ENCODE measurements around the gene TEX52.

TEX52 gene

DNA sequence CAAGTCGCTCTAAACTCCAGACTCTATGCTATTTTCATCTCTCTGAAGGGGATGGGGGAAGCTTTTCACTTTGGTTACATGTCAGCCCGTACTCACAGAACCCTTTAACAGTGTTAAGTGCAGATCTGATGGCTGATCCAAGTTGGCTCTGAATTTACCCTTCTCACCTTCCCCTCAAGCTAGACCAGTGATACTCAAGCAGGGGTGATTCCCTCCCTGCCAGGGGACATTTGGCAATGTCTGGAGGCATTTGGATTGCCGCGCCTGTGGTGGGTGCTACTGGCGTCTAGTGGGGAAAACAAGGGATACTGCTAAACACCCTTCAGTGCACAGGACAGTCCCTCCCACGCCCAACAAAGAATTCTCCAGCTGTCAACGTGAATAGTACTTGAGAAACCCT is 6.0 kb upstream of the TEX52 start:
- H3K4me3 ChIP-seq (ENCODE audit: low read length), result no peak overlapping the region
- TF ChIP-seq, protein P1, sequence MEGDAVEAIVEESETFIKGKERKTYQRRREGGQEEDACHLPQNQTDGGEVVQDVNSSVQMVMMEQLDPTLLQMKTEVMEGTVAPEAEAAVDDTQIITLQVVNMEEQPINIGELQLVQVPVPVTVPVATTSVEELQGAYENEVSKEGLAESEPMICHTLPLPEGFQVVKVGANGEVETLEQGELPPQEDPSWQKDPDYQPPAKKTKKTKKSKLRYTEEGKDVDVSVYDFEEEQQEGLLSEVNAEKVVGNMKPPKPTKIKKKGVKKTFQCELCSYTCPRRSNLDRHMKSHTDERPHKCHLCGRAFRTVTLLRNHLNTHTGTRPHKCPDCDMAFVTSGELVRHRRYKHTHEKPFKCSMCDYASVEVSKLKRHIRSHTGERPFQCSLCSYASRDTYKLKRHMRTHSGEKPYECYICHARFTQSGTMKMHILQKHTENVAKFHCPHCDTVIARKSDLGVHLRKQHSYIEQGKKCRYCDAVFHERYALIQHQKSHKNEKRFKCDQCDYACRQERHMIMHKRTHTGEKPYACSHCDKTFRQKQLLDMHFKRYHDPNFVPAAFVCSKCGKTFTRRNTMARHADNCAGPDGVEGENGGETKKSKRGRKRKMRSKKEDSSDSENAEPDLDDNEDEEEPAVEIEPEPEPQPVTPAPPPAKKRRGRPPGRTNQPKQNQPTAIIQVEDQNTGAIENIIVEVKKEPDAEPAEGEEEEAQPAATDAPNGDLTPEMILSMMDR (conservative IDR thresholded peaks at IDR 0.05; ENCODE audit: low read depth, low read length), result no peak
- no peak for DNase-seq (ENCODE audit: low read depth)

DNA sequence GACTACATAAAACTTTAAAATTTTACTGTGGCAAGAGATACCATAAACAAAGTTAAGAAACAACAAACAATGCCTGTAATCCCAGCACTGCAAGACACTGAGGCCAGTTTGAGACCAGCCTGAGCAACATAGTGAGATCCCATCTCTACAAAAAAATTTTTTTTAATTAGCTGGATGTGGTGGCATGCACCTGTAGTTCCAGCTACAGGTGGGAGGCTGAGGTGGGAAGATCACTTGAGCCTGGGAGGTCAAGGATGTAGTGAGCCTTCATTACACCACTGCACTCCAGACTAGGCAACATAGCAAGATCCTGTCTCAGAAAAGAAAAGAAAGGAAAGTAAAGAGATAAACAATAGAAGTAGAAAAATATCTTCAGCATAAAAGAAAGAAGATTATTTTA is 3.3 kb upstream of the TEX52 start:
- no peak for DNase-seq (ENCODE audit: low read depth)
- no peak overlapping the region for H3K4me3 ChIP-seq (ENCODE audit: low read length)
- TF ChIP-seq, protein P1 (conservative IDR thresholded peaks at IDR 0.05; ENCODE audit: low read depth, low read length), result no peak

DNA sequence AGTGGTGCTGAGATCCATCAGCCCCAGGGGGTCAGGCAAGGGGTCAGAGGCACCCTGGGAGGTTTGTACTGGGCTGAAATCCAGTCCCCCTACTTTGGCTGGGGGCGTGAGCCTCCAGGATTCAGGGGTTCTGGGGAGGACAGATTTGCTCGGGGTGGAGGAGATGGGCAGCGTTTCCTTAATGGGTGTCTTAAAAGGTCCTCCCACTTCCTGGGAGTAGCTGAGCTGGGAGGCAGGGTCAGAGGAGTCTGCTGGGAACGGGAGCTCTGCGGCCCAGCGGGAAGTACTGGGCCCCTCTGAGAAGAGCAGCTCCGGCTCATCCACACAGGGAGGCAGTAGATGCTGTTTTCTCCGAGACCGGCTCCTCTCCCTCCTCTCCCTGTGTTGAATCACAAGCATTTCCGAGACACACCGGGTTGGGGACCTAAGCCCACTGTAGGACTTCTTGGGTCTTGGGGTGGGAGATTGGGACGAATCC is 2.1 kb upstream of the TEX52 start:
- no peak overlapping the region for H3K4me3 ChIP-seq (ENCODE audit: low read length)
- TF ChIP-seq, protein P1 (conservative IDR thresholded peaks at IDR 0.05; ENCODE audit: low read depth, low read length), result no peak
- DNase-seq (ENCODE audit: low read depth), result no peak

DNA sequence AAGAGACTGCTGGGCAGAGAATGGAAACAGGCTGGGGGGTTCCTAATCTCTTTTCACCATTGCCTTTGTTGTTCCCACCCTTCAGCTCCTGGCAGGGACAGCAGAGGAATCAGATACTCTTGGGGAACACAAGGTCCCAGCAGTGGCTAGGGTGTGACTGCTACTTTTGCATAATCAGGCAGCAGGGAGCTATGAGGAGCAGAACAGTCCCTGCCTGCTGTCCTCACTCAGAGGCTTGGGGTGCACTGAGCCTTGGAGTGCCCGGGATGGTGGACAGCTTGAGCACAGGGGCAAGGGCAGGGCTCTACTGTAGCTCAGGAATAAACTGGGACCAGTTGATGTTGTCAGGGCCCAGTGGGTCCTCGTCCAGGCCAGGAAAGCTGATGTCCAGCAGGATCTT is 1.5 kb upstream of the TEX52 start:
- H3K4me3 ChIP-seq (ENCODE audit: low read length), result no peak overlapping the region
- TF ChIP-seq, protein P1 (conservative IDR thresholded peaks at IDR 0.05; ENCODE audit: low read depth, low read length), result no peak
- no peak for DNase-seq (ENCODE audit: low read depth)

DNA sequence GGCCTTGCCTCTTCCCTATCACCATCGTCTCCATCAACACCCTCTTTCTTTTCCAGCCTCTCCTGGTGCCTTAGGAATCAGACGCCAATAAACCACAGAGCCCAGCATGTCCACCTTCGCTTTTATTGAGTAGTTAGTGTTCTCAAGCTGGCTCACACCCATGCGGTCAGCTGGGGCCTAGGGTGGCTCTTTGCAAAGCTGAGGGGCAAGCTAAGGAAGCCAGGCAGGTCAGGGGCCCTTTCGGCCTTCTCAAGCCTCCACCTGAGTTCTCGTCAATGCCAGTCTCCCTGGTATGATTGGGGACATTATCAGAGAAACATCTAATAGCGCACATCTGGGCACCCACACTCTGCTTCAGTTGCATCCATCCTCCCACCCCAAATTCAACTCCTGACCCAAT is 737 bp upstream of the TEX52 start:
- no peak overlapping the region for H3K4me3 ChIP-seq (ENCODE audit: low read length)
- TF ChIP-seq, protein P1 (conservative IDR thresholded peaks at IDR 0.05; ENCODE audit: low read depth, low read length), result no peak
- DNase-seq (ENCODE audit: low read depth), result no peak

DNA sequence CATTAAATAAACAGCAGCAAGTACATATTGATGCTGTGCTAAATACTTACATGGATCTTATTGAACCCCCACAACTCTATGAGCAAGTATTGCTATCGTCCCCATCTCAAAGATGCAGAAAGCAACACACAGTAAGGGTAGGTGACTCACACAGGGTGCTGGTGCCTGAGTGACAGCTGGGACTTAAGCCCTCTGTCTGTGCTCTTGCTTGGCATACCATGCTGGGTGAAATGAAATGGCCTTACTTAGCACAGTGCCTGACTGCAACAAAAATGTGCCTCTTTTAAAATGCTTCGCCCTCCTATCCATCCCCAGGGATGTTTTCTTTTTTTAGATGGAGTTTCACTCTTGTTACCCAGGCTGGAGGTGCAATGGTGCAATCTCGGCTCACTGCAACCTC is 788 bp downstream of the TEX52 start:
- TF ChIP-seq, protein P1 (conservative IDR thresholded peaks at IDR 0.05; ENCODE audit: low read depth, low read length), result no peak
- no peak for DNase-seq (ENCODE audit: low read depth)
- H3K4me3 ChIP-seq (ENCODE audit: low read length), result no peak overlapping the region

DNA sequence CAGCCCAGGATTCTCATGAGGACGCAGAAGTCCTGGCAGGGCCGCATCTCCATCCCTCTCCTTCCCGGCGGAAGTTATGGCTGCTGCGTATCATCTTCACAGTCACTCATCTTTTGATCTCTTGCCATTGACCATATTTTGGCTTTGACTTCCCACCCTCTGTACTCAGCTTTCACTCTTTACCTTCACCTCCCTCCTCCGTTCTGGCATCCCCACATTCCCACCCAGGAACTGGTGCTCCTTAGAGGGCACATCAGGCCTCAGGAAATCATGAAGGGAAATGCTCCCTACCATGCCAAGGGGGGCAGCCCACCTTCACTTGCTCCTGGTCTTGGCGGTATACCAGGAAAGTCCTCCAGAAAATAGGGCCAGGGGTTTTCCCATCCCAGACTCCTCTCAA is 1.3 kb downstream of the TEX52 start:
- DNase-seq (ENCODE audit: low read depth), result no peak
- TF ChIP-seq, protein P1 (conservative IDR thresholded peaks at IDR 0.05; ENCODE audit: low read depth, low read length), result no peak
- no peak overlapping the region for H3K4me3 ChIP-seq (ENCODE audit: low read length)

Data from retinal pigment epithelial cell (primary cell).